NCI-H748 (cell line): Measurements from ENCODE around the gene CD8B2.
"Not testable (repeated sequence)": the region's sequence is repeated elsewhere in the genome, so short reads cannot be mapped to it uniquely, and the experiment has no call there.

ENCODE experiments used
- DNase-seq: peaks from one replicate; lab custom pipeline; 2025; ENCODE audit not compliant: unreplicated experiment; lab: John Stamatoyannopoulos, UW

Gene CD8B2

DNA sequence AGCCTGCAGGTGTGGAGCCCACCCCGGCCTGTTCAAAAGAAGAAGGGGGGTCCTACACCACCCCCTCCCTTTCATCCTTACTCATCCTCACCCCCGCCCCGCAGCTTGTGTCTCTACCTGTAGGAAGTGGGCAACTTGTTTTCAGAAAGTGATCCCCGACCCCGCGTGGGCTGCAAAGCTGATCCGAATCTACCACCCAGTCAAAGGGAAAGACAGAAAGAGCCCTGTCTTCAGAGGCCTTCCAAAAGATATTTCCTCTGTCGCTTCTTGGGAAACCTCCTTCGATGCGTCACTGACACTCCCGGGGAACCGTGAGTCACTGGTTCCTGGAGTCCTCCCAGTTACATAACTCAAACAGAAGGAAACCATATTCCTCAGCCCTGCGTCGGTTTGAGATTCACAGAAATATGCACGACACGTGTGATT is 24.3 kb downstream of the CD8B2 start:
- DNase-seq = not testable (repeated sequence)

DNA sequence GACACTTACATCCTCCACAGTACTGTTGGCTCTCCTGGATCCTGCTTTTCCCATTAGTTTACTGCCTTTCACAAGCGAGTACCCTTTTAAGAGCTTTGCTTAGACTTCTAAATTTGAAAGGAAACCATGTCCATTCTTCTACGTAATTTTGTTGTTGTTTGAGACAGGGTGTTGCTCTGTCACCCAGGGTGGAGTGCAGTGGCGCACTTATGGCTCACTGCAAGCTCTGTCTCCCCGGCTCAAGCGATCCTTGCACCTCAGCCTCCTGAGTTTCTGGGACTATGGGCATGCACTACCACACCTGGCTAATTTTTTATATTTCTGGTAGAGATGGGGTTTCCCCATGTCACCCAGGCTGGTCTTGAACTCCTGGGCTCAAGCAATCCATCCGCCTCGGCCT is 24.8 kb downstream of the CD8B2 start:
- DNase-seq = not testable (repeated sequence)

DNA sequence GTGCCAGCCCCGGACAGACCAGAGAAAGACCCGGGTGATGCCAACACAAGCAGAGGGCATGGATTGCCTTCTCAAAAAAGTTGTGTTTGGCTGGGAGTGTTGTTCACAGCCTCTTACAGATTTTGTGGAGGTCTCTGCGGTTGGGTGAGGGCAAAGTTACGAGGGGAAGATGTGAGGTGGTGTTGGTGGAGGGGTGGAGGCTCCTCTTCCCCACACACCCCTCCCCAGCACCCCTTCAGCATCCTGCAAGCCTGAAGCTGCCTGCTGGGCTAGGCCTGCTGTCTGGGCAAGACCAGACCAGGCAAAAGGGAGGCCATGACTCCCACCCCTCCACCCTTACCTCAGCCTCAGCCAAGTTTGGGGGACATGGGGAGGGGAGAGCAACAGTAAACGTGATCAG is 26.2 kb downstream of the CD8B2 start:
- DNase-seq = not testable (repeated sequence)

DNA sequence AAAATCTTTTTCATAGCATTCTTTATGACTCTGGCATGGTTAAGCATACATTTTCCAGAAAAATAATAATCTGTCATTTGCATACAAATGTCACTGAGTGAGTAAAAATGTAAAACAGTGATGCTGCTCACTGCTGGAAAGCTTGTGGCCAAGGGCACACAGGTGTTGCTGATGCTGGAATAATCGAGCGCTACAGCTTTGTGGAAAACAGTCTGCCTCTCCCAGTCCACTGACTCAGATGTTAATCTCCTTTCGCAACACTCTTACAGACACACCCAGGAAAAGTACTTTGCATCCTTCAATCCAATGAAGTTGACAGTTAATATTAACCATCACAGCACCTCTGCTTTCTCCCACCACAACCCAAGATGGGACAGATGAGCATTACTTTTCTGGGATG is 27.7 kb downstream of the CD8B2 start:
- not testable (repeated sequence) for DNase-seq

DNA sequence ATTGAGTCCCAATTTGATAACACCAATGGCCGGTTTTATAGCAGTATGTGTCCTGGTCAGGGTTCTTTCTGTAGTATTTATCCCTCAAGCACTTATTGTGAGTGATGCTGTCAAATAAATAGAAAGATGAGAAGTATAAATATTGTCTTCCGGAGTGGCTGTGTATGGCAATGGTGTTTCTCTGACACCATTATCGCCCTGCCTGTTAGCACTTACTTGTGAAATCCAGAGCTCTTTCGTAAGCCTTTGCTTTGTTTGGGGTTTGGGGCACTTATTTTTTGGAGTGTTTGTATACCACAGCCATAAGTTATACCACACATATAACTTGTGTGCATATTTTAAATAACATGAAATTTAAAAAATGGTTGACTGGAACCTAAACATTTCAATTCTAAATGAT is 29.3 kb downstream of the CD8B2 start:
- peak; percentile 7 for DNase-seq

DNA sequence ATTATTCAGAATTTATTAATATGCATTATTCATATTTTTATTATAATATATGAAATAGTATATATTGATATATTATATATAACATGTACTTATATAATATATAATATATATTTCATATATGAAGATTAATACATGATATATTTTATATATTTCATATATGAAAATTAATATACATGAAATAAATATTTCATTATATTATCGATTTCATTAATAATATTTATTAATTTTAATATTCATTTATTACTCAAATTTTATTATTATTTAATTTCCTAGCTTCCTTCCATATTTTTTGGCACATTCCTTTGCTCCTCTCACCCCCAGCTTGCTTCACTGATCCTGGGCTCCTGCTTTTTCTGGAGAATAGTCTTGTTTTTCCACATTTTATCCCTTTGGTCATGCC is 29.7 kb downstream of the CD8B2 start:
- no peak for DNase-seq

DNA sequence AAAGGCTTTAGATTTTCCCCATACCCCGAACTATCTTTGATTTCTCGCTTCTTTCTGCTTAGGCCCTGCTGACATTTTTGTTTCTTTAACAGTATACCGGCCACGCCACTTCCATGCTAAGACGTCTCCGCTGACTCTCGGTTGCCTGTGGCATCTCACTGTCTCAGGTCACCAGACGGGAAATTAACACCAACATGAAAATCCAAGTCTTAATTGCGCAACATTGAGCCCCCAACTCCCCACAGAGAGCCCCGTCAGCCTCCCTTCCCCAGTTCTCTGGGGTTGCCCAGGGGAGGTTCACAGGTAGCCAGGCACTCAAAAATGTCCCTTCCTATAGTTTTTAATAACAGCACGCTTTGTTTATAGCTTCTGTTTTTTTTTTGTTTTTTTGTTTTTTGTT is 30.2 kb downstream of the CD8B2 start:
- DNase-seq = no peak

DNA sequence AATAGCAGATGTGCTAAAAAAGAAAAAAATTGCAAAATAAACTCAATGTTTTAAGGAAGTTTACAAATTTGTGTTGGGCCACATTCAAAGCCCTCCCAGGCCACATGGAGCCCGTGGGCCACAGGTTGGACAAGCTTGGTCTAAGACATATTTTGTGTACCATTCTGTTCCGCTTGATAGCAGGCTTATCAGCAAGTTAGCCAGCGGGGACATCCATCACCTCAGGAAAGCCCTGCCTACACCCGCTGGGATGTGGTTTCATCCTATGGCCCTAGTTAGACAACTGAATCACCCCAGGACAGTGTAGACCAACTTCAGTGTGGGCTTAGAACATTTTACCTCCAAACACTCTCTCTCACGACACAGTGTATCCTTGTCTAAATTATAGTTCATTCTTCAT is 32.6 kb downstream of the CD8B2 start:
- no peak for DNase-seq

DNA sequence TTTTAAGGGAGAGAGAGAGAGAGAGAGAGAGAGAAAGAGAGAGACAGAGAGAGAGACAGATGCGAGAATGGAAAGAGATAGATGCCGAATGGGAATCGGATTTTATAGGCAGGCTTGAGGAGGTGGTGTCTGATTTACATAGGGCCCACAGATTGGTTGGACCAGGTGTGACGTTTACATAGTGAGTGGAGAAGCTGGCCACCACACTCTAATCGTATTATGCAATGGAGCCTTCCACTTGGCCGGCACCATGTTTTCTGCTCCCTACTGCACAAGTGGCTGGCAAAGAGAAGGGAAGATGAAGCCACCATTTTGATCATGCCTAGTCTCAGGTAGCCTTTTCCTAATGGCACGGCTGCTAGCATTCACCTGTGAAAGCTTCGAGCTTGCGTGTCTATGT is 33.9 kb downstream of the CD8B2 start:
- DNase-seq = no peak

DNA sequence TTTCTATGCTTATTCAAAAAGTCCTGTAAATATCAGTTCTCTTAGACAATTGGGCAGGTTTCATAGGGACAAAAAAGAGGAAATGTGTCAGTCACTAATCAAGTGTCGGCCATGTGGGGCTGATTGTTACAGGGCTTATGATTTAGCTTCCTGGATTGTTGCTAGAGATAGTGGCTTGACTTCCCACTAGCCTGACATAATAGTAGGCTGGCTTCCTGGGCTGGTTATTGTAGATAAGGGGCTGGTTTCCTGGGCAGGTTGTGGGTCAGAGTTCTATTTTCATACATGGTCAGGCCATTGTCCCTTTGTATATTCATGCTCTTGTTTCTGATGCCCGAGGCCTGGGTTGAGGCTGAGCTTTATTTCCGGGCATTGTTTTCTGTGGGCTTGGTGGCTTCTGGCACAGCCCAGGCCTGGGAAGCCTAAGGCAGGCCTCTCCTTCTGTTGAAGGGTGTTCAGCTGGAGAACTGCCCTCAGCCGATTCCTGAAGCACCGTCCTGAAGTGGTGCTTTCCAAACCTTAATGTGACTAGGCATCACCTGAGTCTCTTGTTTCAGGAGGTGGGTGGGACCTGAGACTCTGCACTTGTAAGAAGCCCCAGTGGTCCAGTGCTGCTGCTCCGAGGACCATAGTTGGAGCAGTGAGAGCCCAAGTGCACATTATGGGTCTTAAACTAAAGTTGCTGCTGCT is 37.0 kb downstream of the CD8B2 start:
- DNase-seq = no peak

DNA sequence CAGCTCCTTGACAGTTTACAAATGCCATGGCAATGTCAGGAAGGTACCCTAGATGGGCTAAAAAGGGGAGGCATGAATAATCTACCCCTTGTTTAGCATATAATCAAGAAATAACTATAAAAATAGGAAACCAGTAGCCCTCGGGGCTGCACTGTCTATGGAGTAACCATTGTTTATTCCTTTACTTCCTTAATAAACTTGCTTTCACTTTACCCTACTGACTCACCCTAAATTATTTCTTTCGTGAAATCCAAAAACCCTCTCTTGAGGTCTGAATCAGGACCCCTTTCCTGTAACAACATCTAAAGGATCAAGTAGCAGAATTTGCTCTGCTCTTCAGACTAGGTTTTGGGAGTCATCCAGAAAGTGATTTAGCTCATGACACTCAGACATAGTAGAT is 43.7 kb downstream of the CD8B2 start:
- DNase-seq = no peak

DNA sequence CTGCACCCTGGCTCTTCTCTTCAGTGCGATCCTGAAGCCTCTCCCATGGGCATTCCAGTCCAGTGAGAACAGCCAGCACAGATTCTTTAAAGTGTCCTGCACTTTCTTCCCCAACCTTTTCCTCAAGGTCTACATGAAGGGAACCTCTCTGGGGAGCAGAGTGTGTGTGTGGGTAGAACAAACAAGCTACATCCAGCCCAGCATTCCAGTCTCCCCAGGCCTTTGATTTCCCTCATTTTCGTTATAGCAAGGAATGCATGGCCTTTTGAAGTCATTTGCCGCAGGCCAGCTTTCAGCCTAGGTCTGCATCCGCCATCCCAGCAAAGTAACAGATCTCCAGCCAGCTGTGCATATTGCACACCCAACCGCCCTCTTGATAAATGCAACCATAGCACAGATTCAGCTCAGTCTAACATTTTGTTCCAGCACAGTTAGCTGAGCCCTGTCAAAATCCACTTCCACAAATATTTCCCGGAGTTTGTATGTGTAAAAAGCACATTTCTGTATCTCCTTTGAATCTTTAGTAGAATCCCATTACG is 44.6 kb downstream of the CD8B2 start:
- DNase-seq = no peak

DNA sequence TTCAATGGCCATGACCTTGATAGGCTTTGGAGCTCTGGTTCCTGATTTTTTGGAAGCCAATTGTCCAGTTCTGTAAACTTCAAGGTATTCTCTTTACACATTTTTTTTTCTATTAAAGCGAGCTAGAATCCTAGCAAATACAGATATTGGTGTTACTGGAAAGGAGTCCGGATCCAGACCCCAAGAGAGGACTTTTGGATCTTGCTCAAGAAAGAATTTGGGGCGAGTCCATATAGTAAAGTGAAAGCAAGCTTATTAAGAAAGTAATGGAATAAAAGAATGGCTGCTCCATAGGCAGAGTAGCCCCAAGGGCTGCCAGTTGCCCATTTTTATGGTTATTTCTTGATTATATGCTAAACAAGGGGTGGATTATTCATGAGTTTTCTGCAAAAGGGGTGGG is 45.1 kb downstream of the CD8B2 start:
- no peak for DNase-seq

DNA sequence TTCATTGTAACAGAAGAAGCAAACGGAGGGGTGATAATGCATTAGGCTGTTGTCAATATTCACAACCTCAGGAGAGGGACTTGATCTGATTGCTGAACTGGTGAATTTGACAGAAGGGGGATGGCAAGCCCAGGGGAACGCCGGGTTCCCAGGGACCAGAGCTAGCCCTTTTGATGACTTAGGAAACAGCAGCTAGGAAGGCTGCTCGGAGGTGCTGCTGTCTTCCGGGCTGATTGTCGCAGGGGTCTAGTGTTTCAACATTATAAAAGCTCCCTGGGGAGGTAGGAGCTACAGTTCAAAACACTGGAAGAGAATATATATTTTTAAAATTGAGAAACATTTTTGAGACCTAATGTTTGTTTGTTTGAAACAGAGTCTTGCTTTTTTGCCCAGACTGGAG is 47.3 kb downstream of the CD8B2 start:
- DNase-seq = no peak

DNA sequence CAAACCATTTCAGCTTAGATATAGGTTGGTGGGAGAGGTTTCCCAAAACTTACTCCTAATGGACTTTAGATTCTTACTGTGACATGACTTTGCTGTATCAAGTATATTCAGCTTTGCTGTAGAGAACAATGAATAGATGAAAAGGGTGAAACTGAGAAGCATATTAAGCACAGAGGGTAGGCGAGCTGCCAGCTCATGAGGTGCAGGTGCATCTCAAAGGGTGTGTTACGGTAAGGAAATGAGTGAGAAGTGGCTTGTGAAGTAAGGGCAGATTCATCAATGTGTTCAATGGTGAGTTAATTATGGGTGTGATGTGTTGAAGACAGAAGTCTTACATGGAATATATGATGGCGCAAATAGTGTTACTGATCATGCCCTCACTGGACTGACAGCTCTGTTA is 49.3 kb downstream of the CD8B2 start:
- no peak for DNase-seq

DNA sequence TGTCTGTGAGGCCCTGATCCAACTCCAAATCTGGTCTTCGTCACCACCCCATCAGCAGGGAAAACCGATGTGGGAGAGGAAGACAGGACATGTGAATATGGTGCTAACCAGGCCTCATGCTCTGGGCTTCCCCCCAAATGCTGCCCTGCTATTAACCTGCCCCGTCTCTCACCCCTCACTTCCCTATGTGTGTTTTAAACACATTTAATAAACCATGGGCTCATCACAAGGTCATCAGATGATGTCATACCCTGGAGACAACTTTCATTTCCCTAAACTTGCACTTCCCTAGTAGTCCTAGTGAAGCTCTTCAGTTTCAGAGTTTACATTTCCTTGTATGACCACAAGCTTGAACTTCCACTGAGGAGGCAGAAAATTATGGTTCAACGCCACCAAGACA is 49.9 kb downstream of the CD8B2 start:
- no peak for DNase-seq

DNA sequence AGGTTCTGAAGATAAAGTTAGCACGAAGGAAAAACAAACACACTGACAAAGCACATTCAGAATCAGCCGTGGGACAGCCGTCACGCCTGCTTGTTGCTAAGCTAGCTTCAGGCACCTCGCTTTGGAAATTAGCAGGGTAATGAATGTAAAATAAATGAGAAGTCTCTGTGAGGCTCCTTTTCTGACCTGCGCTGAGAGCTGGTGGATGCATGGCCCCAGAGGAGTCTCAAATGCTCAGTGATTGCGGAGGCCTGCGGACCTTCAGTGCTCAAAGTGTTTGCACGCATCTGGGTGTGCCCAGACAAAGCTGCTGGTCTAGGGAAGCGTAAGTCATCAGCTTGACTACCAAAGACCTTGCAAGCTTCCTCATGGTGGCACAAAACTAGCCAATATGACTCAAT is 50.6 kb downstream of the CD8B2 start:
- DNase-seq = no peak

DNA sequence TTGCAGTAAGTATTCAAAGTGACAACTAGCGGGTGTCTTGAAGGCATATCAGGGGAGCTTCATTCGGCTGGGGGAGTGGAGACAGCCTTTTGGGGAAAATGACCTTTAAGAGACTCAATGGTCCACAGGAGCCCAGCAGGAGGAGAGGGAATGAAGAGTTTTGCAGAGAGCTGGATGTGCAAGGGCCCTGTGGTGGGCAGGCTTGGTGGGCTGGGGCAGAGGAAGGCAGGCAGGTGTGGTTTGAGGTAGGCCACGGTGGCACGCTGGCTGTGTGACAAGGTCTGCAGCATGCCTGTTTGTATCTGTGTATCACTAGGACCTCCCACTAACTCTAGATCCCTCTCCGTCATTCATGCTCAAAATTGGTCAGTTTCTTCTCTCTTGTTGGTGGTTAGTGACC is 53.7 kb downstream of the CD8B2 start:
- no peak for DNase-seq

DNA sequence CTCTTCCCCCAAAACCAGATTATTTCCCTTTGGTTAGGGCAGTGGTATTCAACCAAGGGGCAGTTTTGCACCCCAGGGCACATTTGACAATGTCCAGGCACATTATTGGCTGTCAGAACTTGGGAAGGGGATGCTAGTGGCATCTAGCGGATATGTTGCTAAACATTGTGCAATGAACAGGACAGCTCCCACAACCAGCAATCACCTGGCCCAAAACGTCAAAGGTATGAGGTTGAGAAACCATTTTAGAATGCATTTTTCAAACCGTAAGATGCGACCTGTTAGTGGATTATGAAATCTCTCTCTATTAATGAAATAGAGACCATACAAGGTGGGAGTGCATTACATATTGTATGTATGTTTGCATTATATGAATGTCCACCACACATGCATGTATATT is 54.2 kb downstream of the CD8B2 start:
- no peak for DNase-seq

DNA sequence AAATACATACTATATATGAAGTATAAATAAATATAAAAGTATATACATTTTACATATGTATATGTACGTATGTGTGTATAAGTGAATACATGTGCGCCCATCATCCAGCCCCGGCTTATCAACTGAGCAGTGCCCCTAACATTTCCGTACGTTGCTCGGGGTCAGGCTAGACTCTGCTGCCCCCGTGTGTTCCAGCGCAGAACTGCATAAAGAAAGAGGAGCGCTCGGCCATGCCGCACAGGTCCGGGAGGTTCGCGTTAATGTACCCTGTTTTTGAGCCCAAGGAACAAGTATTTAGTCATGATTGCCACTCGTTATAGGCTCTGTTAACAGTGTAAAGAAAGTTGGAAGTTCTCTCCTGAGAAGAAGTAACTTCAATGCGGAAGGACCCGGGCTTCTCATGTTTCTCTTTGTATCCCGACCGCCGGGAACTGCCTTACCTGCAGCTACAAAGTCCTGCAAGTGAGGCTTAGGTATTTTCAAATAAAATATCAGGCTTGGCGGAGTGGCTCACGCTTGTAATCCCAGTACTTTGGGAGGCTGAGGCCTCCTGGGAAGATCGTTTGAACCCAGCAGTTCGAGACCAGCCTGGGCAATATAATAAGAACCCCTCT is 55.7 kb downstream of the CD8B2 start:
- DNase-seq = peak; percentile 60

DNA sequence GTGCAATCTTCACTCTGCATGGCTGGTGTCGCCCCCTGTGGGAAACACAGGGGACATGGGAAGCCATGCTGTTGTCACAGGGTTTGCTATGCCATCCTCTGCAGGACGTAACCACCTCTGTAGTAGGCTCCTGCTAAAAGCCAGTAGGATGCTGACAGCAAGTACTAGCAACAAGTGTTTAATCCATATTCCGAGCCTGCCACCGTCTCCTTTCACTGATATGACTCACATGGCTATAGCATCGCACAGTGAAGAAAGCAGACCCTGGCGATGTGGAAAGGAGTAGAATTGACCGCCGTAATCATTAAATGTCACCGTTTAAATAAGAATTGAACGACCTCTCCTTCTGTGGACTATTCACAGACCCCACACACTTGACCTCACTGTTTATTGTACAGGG is 57.8 kb downstream of the CD8B2 start:
- no peak for DNase-seq

DNA sequence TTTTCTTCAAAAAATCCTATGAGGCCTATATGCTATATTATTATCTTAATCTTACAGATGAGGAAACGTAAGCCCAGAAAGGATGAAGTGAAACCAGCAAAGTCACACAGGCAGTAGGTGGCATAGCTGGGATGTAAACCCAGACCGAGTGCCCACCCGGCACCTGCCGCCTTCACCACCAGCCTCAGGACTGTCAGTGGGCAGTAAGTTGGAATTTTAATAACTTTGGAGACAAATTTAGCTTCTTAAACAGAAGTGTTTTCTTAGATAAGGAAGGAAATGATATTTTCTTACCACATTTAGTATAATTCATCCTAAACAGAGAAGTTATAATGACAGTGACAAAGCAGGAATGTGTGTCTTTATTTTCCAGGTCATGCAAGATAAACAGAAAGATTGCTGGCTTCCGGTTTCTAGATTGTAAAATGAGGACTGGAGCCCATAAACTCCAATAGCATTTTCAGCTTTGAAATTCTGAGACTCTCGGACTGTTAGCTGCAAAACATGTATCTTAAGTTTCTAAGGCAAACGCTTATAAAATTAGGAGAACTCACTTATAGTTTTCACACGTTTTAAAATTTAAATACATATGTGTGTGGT is 59.3 kb downstream of the CD8B2 start:
- no peak for DNase-seq
